Retinal pigment epithelial cell (primary cell): ENCODE data around the gene GNPAT.
A peak's percentile ranks its signal among the peaks of the same experiment; 100 is the strongest.

ENCODE experiments used
- DNase-seq: peaks from one replicate; pipeline ENCODE4 v3.0.0-alpha.2; 2010; ENCODE audit warnings: low read depth
- H3K4me3 ChIP-seq: 2 replicates; pipeline ENCODE4 v1.5.1; 2011; ENCODE audit warnings: mild to moderate bottlenecking, low read length, control low read depth, moderate library complexity
- TF ChIP-seq, protein P1 (sequence below): conservative IDR thresholded peaks from 2 replicates; pipeline ENCODE4 v1.5.1; 2011; ENCODE audit warnings: low read depth, low read length, control low read depth, inconsistent platforms

Gene GNPAT

DNA sequence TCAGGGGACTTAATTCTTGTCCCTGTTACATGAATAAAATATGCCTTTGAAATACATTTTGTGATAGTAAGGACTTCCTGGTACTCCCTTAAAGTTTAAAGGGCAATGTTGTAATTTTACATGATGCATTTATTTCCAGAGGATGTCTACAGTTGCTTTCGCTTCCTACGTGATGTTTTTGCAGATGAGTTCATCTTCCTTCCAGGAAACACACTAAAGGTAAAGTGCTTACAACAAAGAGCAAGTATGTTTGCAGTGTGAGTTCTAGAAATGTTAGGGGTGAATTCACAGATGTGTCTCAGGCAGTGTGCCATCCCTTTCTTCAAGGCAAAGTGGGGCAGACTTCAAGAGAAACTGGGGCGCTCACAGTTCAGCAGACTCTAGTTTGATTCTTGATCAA is 31.2 kb downstream of the GNPAT start:
- TF ChIP-seq, protein P1, sequence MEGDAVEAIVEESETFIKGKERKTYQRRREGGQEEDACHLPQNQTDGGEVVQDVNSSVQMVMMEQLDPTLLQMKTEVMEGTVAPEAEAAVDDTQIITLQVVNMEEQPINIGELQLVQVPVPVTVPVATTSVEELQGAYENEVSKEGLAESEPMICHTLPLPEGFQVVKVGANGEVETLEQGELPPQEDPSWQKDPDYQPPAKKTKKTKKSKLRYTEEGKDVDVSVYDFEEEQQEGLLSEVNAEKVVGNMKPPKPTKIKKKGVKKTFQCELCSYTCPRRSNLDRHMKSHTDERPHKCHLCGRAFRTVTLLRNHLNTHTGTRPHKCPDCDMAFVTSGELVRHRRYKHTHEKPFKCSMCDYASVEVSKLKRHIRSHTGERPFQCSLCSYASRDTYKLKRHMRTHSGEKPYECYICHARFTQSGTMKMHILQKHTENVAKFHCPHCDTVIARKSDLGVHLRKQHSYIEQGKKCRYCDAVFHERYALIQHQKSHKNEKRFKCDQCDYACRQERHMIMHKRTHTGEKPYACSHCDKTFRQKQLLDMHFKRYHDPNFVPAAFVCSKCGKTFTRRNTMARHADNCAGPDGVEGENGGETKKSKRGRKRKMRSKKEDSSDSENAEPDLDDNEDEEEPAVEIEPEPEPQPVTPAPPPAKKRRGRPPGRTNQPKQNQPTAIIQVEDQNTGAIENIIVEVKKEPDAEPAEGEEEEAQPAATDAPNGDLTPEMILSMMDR, result no peak
- no peak overlapping the region for H3K4me3 ChIP-seq
- DNase-seq, result no peak

DNA sequence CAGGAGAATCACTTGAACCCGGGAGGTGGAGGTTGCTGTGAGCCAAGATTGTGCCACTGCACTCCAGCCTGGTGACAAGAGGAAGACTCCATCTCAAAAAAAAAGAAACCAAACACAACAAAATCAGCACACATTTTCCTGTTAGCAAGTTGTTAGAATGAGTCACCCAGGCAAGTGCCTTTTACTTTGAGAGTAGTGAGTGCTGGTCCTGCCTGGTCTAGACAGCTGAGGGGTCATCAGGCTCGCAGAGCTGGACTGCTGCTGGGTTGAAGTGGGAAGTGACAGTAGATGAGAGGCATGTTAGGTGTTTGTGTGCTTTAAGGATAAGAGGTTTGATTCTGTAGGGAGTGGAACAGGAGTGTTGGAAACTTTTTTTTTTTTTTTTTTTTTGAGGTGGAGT is 31.9 kb downstream of the GNPAT start:
- H3K4me3 ChIP-seq, result no peak overlapping the region
- DNase-seq, result no peak
- TF ChIP-seq, protein P1, result no peak

DNA sequence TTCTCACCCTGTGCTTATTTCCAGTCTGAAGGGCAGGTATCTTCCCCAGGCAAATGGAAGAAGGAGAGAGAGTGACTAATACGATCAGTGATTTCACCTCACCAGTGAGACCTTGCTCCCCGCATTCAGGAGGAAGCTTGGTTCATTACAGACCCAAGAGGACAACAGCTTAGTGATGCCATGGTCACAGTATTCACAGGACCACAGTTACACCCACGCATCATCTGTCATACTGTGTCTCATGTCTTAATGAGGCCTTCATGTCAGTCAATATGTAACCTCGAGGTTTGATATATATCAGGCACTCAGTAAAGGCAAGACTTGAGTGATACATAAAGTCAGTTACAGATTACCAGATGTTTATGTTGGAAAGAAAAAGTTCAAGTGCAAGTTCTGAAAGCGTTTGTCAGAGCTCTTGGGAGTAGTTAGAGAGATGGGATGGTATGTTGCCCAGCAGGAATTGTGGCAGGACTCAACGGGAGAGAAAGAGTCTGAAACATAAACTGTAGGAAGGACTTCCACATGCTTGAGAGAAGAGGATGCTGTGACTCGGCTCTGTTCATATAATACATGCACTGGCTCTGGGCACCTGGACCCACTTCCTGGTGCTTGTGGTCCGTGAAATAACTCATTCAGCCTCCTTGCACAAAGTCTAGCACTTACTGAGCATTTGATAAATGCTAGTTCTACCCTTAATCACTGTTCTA is 33.3 kb downstream of the GNPAT start:
- no peak for DNase-seq
- H3K4me3 ChIP-seq, result no peak overlapping the region
- TF ChIP-seq, protein P1, result no peak

DNA sequence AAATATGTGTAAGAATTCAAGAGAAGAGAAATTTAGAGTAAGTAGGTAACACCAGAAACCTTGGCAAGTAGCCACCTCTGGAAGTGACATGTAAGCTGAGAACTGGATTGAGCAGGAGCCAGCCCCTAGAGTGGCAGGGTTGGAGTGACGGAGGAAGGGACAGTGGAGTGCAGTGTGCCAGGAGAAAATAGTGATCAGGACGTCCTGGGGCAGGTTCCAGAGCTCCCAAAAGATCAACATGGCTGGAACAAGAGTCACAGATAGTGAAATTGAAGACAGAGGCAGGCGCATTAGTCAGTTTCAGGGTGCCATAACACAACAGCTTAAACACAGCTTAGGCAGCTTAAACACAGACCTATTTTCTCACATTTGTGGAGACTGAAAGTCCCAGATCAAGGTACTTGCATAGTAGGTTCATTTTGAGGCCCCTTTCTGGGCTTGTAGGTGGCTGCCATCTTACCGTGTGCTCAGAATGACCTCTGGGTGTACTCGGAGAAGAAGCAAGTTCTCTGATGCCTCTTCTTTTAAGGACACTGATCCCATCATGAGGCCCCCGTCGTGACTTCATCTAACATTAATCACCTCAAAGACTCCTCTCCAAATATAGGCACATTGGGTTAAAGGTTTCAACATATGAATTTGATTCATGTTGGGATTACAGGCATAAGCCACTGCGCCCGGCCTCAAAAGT is 37.2 kb downstream of the GNPAT start:
- TF ChIP-seq, protein P1, result no peak
- H3K4me3 ChIP-seq, result no peak overlapping the region
- DNase-seq, result peak; percentile 2

DNA sequence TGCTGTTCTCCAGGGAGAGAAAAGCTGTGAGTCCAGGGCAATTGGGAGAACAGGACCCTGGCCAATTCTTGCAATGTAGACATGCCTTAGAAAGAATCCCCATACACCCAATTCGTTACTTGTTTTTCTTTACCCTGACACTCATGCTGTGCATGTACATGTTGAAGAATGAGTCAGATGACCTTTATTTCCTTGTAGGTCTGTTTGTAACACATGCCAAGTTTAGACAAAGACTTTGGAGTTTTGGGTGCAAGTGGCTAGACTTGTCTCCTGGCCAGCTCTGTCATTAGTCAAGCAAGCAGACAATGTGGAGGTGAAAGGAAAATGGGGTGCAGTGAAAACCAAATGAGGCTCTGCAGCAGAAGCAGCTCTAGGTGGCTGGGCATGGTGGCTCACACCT is 38.1 kb downstream of the GNPAT start:
- no peak for DNase-seq
- TF ChIP-seq, protein P1, result no peak
- H3K4me3 ChIP-seq, result no peak overlapping the region

DNA sequence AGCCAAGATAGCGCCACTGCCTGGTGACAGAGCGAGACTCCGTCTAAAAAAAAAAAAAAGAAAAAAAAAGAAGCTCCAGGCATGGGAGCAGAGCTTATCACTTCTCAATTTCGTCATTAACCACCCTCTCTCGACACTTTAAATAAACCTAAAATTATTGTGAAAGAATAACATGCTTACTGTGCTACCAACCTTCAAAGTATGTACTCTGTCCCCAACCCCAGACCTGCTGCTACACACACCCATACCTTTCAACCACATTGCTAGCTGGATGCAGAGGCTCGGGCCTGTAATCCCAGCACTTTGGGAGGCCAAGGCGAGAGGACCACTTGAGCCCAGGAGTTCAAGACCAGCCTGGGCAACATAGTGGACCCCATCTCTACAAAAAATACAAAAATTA is 38.7 kb downstream of the GNPAT start:
- no peak overlapping the region for H3K4me3 ChIP-seq
- DNase-seq, result no peak
- TF ChIP-seq, protein P1, result no peak

DNA sequence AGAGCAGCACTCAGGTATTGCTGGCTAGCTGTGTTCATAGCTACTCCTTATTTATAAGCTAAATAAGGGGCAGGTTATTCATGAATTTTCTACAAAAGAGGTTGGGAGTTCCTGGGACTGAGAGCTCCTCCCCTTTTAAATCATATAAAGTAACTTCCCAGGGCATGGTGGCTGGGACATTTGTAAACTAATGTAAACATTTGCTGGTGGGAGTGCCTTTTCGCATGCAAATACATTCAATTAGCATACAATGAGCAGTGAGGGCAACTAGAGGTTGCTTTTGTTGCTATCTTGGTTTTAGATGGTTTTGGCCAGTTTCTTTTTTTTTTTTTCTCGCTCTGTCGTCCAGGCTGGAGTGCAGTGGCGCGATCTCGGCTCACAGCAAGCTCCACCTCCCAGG is 43.4 kb downstream of the GNPAT start:
- H3K4me3 ChIP-seq, result no peak overlapping the region
- DNase-seq, result no peak
- TF ChIP-seq, protein P1, result no peak
